Stimulated activated CD4-positive, alpha-beta T cell treated with anti-CD3 and anti-CD28 coated beads, Interleukin-12 subunit alpha, Interleukin-12 subunit beta, amount 100 ng/mL, for 24 hours (primary cell): ENCODE data around the gene UVRAG.

ENCODE experiments used
- DNase-seq, 2 experiments: peaks; one replicate each; pipeline ENCODE4 v3.0.0-alpha.2; 2020; ENCODE audit warnings: low read depth in 2 of 2

UVRAG gene

GRCh38 chr11:76166314-76166713, 351.3 kb downstream of the UVRAG start:
- no peak for DNase-seq

- DNase-seq, result no peak
Measured at GRCh38 chr11:76167590-76167989, 352.6 kb downstream of the UVRAG start.

- no peak for DNase-seq
Measured at GRCh38 chr11:76169473-76169896, 354.5 kb downstream of the UVRAG start.

- DNase-seq, result no peak
Measured at GRCh38 chr11:76170468-76170867, 355.5 kb downstream of the UVRAG start.

GRCh38 chr11:76172583-76172982, 357.6 kb downstream of the UVRAG start:
- no peak for DNase-seq

GRCh38 chr11:76173663-76174062, 358.7 kb downstream of the UVRAG start:
- DNase-seq, result no peak

- DNase-seq, result no peak
Measured at GRCh38 chr11:76174330-76174729, 359.3 kb downstream of the UVRAG start.

- DNase-seq, result no peak
Measured at GRCh38 chr11:76175783-76176182, 360.8 kb downstream of the UVRAG start.

- DNase-seq, result no peak
Measured at GRCh38 chr11:76176463-76176862, 361.5 kb downstream of the UVRAG start.

- DNase-seq, result no peak
Measured at GRCh38 chr11:76177250-76177686, 362.3 kb downstream of the UVRAG start.

- no peak for DNase-seq
Measured at GRCh38 chr11:76179147-76179546, 364.1 kb downstream of the UVRAG start.

GRCh38 chr11:76181371-76181770, 366.4 kb downstream of the UVRAG start:
- no peak for DNase-seq

GRCh38 chr11:76184551-76184993, 369.6 kb downstream of the UVRAG start:
- DNase-seq, result no peak

- DNase-seq, result no peak
Measured at GRCh38 chr11:76185511-76185910, 370.5 kb downstream of the UVRAG start.

- no peak for DNase-seq
Measured at GRCh38 chr11:76185931-76186401, 371.0 kb downstream of the UVRAG start.

GRCh38 chr11:76186776-76187279, 371.8 kb downstream of the UVRAG start:
- DNase-seq, result no peak

- no peak for DNase-seq
Measured at GRCh38 chr11:76188873-76189272, 373.9 kb downstream of the UVRAG start.

GRCh38 chr11:76189682-76190081, 374.7 kb downstream of the UVRAG start:
- no peak for DNase-seq

- no peak for DNase-seq
Measured at GRCh38 chr11:76190376-76190775, 375.4 kb downstream of the UVRAG start.
